Mesothelial cell of epicardium (in vitro differentiated cells): ENCODE results near the gene ERCC8. TPM values are rescaled to one million over a fixed set of nuclear protein-coding genes. Genes with fewer than 3 reads are reported as not detected.
"Not testable (repeated sequence)": the region's sequence is repeated elsewhere in the genome, so short reads cannot be mapped to it uniquely, and the experiment has no call there.

Source experiments
- DNase-seq, 2 experiments: peaks; one replicate each; pipeline ENCODE4 v3.0.0; 2021; ENCODE audit warnings: low spot score in 2 of 2; ENCODE audit not compliant: unreplicated experiment in 2 of 2
- H3K27ac Mint-ChIP-seq: 2 replicates; pipeline ENCODE4 v1.8.0; 2021; ENCODE audit warnings: mixed read lengths
- H3K27me3 Mint-ChIP-seq: 2 replicates; pipeline ENCODE4 v1.8.0; 2021; ENCODE audit warnings: low read depth, mixed read lengths
- H3K36me3 Mint-ChIP-seq: 2 replicates; pipeline ENCODE4 v1.8.0; 2021; ENCODE audit warnings: mixed read lengths
- H3K4me1 Mint-ChIP-seq: 2 replicates; pipeline ENCODE4 v1.8.0; 2021; ENCODE audit warnings: mixed read lengths
- H3K4me3 Mint-ChIP-seq: 2 replicates; pipeline ENCODE4 v1.8.0; 2021; ENCODE audit warnings: mild to moderate bottlenecking, moderate library complexity, mixed read lengths
- H3K9me3 Mint-ChIP-seq: 2 replicates; pipeline ENCODE4 v1.8.0; 2021; ENCODE audit warnings: mixed read lengths
- total RNA-seq: library from RNA; stranded (reverse); gene quantifications from 3 replicates; pipeline ENCODE4 v1.2.1, GENCODE V29; 2021
- TF ChIP-seq, protein P1 (sequence below): fragments of 200-600 bp; sonication (generic); IDR thresholded peaks from one replicate; pipeline ENCODE4 v1.5.0; 2021; ENCODE audit warnings: antibody characterized with exemption; ENCODE audit not compliant: unreplicated experiment

ERCC8 gene, protein sequence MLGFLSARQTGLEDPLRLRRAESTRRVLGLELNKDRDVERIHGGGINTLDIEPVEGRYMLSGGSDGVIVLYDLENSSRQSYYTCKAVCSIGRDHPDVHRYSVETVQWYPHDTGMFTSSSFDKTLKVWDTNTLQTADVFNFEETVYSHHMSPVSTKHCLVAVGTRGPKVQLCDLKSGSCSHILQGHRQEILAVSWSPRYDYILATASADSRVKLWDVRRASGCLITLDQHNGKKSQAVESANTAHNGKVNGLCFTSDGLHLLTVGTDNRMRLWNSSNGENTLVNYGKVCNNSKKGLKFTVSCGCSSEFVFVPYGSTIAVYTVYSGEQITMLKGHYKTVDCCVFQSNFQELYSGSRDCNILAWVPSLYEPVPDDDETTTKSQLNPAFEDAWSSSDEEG
- total RNA-seq = 14.8 to 17.1 TPM (median 15.8 TPM) in 3 replicates

DNA sequence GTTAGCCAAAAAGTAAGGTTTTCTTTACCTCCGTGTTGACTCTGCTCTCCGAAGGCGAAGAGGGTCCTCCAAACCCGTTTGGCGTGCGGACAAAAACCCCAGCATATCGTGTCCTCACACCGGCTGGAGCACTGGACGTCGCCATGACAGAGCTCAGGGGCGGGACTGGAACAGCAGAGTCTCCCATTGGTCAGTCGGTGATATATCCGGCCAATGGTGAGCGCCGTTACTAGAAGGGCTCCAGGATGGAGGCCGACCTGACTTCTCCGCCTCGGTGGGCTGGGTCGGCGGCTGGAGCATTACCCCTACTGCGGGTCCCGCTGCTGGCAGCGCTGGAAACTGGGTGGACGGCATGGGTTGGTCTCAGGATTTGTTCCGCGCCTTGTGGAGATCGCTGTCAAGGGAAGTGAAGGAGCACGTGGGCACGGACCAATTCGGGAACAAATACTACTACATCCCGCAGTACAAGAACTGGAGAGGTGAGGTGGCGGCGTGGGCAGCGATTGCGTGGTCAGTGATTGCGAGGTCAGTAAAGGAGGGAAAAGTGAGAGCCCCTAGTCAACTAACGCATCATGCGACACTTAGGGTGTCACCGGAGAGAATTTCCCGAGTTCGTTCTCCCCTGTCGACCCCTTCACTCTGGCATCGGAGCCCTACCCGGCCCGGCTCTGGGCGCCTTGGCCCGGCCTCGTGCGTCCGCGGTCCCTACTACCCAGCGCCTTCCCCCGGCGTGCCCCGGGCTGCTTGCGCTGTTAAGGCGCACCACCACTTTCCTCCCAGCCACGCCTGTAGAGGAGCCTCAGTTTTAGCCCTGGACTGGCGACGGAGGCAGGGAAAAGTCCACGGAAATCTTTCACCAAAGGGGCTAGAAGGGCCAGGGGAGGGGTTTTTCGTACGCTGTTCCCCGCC is at the start of gene ERCC8, which contains the start of gene NDUFAF2:
Gene ERCC8 (minus strand): TSS at position 167 of the 909 bp plus-strand sequence. CDS start 62 bp downstream, at position 105.
Gene NDUFAF2 (plus strand): TSS at position 302 of the 909 bp plus-strand sequence. CDS start 51 bp downstream, at position 353.
- Mint-ChIP-seq H3K36me3 (peaks cover 10% of the 10 kb centered on the region), H3K4me3 (no peak within 1 kb of the TSS)

DNA sequence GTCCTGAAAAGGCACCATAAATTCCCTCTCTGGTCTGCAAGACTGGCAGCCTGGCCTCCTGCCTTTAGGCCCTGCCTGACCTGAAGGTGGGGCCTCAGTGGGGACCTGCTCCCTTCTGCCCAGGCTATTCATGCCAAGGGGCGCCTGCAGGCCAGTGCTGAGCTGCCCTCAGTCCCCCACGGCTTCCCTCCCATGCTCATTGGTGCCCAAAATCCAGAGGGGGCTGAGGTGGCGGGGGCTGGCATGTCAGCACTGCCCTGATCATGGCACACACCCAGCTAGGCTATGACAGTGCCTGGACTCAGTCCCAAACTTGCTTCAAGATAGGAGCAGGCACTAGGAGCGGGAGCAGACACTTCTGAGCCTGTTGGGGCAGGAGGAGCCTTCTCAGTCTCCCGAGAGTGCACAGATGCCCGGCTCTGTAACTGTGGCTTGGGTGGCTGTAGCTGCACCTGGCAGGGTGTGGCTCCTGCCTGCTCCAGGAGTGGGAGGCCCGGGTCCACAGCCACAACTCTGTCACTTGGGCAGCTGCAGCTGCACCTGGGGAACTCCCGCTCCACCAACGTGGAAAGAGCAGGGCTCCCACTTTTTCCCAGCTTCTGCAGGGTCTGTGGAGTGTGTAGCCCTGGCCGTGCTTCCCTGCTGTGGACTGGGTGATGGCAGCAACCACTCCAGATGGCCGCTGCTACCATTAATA is 49.2 kb upstream of the ERCC8 start:
- DNase-seq = no peak
- TF ChIP-seq, protein P1, sequence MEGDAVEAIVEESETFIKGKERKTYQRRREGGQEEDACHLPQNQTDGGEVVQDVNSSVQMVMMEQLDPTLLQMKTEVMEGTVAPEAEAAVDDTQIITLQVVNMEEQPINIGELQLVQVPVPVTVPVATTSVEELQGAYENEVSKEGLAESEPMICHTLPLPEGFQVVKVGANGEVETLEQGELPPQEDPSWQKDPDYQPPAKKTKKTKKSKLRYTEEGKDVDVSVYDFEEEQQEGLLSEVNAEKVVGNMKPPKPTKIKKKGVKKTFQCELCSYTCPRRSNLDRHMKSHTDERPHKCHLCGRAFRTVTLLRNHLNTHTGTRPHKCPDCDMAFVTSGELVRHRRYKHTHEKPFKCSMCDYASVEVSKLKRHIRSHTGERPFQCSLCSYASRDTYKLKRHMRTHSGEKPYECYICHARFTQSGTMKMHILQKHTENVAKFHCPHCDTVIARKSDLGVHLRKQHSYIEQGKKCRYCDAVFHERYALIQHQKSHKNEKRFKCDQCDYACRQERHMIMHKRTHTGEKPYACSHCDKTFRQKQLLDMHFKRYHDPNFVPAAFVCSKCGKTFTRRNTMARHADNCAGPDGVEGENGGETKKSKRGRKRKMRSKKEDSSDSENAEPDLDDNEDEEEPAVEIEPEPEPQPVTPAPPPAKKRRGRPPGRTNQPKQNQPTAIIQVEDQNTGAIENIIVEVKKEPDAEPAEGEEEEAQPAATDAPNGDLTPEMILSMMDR = no peak
- Mint-ChIP-seq H3K4me1 (no peaks in the 10 kb centered on the region), H3K27me3 (no peaks in the 10 kb centered on the region), H3K27ac (no peak overlapping the region), H3K36me3 (peaks cover 10% of the 10 kb centered on the region), H3K9me3 (peaks cover 31% of the 10 kb centered on the region), H3K4me3 (no peak overlapping the region)

More for the DNA sequence above, at the start of gene ERCC8, which contains the start of gene NDUFAF2:
- peaks cover 10% of the 10 kb centered on the region for H3K9me3 Mint-ChIP-seq
- H3K4me1 Mint-ChIP-seq = peaks cover 13% of the 10 kb centered on the region
- peak; percentile 81 to 85 for DNase-seq
- H3K27ac Mint-ChIP-seq = peak within 1 kb of the TSS; percentile 93
- TF ChIP-seq, protein P1 = no peak
- no peaks in the 10 kb centered on the region for H3K27me3 Mint-ChIP-seq

DNA sequence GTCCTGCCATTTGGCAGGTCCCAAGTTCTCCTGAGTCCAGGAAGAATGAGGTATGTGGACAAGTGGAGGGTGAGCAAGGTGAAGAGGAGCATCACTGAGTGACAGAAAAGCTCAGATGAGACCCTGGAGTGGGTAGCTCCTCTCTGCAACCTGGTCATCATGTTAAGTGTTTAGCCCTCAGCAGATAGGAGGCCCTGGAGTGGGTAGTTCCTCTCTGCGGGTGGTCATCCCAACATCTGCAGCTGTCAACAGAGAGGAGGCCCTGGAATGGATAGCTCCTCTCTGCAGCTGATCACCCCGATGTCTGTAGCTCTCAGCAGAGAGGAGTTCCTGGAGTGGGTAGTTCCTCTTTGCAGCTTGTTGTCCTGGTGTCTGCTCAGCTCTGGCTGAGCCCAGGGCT is 48.6 kb upstream of the ERCC8 start:
- Mint-ChIP-seq H3K9me3 (peaks cover 37% of the 10 kb centered on the region), H3K27ac (no peak overlapping the region), H3K4me1 (no peaks in the 10 kb centered on the region), H3K4me3 (no peak overlapping the region), H3K36me3 (peaks cover 10% of the 10 kb centered on the region), H3K27me3 (no peaks in the 10 kb centered on the region)
- no peak for DNase-seq
- TF ChIP-seq, protein P1 = no peak

DNA sequence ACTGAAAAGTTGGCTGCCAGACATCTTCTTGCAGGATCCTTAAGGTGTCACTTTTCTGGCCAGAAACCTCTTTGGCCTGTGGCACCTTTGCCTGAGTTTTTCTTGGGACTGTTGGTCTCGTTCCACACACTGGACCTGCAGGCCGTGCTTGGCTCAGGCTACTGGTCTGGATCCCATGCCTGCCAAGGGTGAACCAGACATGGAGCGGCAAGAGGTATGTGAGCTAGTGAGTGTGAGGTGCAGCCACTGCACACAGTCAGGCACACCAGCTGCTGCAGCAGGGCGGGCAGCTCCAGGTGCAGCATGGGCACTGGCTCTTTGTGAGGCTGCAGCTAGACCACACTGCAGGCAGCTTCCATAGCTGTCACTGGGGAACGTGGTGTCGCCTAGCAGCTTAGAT is 48.0 kb upstream of the ERCC8 start:
- no peak for DNase-seq
- H3K27me3 Mint-ChIP-seq = no peaks in the 10 kb centered on the region
- TF ChIP-seq, protein P1 = no peak
- H3K27ac Mint-ChIP-seq = no peak overlapping the region
- no peak overlapping the region for H3K4me3 Mint-ChIP-seq
- H3K4me1 Mint-ChIP-seq = no peaks in the 10 kb centered on the region
- H3K36me3 Mint-ChIP-seq = peaks cover 10% of the 10 kb centered on the region
- peaks cover 43% of the 10 kb centered on the region for H3K9me3 Mint-ChIP-seq

DNA sequence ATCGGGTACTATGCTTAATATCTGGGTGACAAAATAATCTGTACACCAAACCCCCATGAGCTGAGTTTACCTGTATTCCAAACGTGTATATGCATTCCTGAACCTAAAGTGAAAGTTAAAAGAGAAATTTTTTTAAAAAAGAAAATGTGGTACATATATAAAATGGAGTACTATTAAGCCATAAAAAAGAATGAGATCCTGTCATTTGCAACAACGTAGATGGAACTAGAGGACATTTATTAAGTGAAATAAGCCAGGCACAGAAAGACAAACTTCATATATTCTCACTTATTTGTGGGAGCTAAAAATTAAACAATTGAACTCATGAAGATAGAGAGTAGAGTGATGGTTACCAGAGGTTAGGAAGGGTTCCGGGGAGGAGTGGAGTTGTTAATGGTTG is 44.9 kb upstream of the ERCC8 start:
- Mint-ChIP-seq H3K27me3 (no peaks in the 10 kb centered on the region), H3K4me1 (no peaks in the 10 kb centered on the region), H3K9me3 (peaks cover 65% of the 10 kb centered on the region), H3K36me3 (peaks cover 17% of the 10 kb centered on the region), H3K27ac (no peak overlapping the region), H3K4me3 (no peak overlapping the region)
- TF ChIP-seq, protein P1 = no peak
- no peak for DNase-seq

DNA sequence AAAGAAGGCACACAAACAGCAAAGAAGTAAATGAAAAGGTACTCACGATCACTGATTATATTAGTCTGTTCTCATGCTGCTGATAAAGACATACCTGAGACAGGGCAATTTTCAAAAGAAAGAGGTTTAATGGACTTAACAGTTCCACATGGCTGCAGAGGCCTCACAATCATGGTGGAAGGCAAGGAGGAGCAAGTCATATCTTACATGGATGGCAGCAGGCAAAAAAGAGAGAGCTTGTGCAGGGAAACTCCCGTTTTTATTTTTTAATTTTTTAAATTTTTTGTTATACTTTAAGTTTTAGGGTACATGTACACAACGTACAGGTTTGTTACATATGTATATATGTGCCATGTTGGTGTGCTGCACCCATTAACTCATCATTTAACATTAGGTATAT is 37.3 kb upstream of the ERCC8 start:
- not testable (repeated sequence) for H3K4me3 Mint-ChIP-seq, H3K27me3 Mint-ChIP-seq, DNase-seq, H3K27ac Mint-ChIP-seq, H3K4me1 Mint-ChIP-seq
- Mint-ChIP-seq H3K9me3 (peaks cover 39% of the 10 kb centered on the region), H3K36me3 (peaks cover 15% of the 10 kb centered on the region)
